Measurements from ENCODE around the gene ARAP3.
A peak's percentile ranks its signal among the peaks of the same experiment; 100 is the strongest.

ARAP3 gene

GRCh38 chr5:141696431-141696830, 14.4 kb upstream of the ARAP3 start:
- no peak for DNase-seq

- DNase-seq: no peak
These were observed 13.7 kb upstream of the ARAP3 start for GRCh38 chr5:141695627-141696215.

GRCh38 chr5:141694479-141694878, 12.4 kb upstream of the ARAP3 start:
- no peak for DNase-seq

GRCh38 chr5:141692919-141693725, 11.1 kb upstream of the ARAP3 start:
- DNase-seq: no peak

- no peak for DNase-seq
These were observed 10.5 kb upstream of the ARAP3 start for GRCh38 chr5:141692533-141692888.

- DNase-seq: peak; percentile 65 to 70
These were observed 10.0 kb upstream of the ARAP3 start for GRCh38 chr5:141691867-141692532.

- no peak for DNase-seq
These were observed 9.3 kb upstream of the ARAP3 start for GRCh38 chr5:141691286-141691866.

GRCh38 chr5:141686648-141687416, 4.8 kb upstream of the ARAP3 start:
- DNase-seq: no peak

- no peak for DNase-seq
These were observed 3.6 kb upstream of the ARAP3 start for GRCh38 chr5:141685591-141685990.

- DNase-seq: no peak
These were observed 1.6 kb upstream of the ARAP3 start for GRCh38 chr5:141683596-141684141.

- DNase-seq: no peak
These were observed 735 bp downstream of the ARAP3 start for GRCh38 chr5:141681295-141681694.

- no peak for DNase-seq
These were observed 1.3 kb downstream of the ARAP3 start for GRCh38 chr5:141680751-141681201.

GRCh38 chr5:141680178-141680577, 1.9 kb downstream of the ARAP3 start:
- DNase-seq: no peak

GRCh38 chr5:141677415-141677814, 4.6 kb downstream of the ARAP3 start:
- DNase-seq: peak in 1 of 2 donors; percentile 50

GRCh38 chr5:141675672-141676071, 6.4 kb downstream of the ARAP3 start:
- DNase-seq: no peak

- no peak for DNase-seq
These were observed 7.3 kb downstream of the ARAP3 start for GRCh38 chr5:141674747-141675146.

- no peak for DNase-seq
These were observed 8.9 kb downstream of the ARAP3 start for GRCh38 chr5:141672841-141673813.

- no peak for DNase-seq
These were observed 9.8 kb downstream of the ARAP3 start for GRCh38 chr5:141672071-141672840.

- DNase-seq: no peak
These were observed 12.5 kb downstream of the ARAP3 start for GRCh38 chr5:141669520-141669919.

- DNase-seq: no peak
These were observed 13.3 kb downstream of the ARAP3 start for GRCh38 chr5:141668601-141669265.
